Epidermal melanocyte (primary cell): ENCODE measurements around the gene WDFY3.
"Not testable (repeated sequence)": the region's sequence is repeated elsewhere in the genome, so short reads cannot be mapped to it uniquely, and the experiment has no call there.

Experiments
- DNase-seq: peaks from one replicate; pipeline ENCODE4 v3.0.0; 2011; ENCODE audit warnings: low spot score; ENCODE audit not compliant: insufficient read length

The WDFY3 gene

DNA sequence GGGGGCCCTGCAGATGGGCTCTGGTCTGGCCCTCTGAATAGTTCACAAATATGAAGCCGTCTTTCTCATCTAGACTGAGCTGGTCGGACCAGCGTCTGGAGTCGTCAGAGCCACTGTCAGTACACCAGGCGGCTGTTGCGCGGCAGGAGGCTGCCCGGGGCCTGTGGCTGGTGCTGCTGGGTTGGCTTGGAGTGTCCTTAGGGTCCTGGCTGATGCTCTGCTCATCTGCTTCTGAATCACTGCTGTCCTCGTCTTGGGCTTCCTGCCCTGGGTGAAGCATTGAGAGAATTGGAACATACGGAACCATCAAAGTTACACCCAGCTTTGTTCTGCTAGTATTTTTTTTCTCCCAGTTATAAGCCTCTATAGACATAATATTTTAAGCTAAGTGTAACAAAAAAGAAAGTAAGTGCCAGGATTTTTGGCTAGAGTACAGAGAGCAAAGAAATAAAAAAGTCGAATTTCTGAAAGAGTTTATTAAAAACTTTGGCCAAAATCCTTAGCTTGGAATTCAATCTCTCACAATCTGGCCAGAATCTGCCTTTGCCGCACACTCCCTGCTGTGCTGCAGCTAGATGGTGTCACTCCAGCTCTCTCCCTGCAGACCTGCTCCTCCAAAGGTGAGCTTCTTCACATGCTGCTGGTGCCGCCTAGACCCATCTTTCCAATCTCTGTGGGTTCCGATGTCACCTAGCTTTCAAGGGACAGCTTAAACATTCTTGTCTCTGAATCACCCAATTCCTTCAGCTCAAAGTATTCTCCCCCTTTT is 287.3 kb downstream of the WDFY3 start:
- no peak for DNase-seq

GRCh38 chr4:84677995-84678394 is 288.5 kb downstream of the WDFY3 start:
- DNase-seq = no peak

DNA sequence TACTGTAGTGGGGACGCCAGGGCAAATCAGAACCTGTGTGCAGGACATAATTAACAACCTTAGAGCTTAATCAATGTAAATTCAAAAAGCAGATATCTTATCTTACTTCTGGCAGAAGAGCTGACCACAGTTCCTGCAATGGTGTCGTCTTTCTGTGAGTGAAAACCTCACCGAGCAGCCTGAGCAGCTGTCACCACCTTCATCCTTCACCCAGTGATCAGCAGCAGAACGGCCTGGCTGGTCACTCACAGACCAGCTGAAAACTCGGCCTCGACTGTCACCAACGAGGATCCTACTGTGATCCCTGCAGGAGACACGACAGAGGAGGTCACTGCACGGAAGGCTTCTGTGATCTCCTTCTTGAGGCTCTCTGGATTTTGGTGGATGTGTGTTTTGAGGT is 289.4 kb downstream of the WDFY3 start:
- DNase-seq = no peak

DNA sequence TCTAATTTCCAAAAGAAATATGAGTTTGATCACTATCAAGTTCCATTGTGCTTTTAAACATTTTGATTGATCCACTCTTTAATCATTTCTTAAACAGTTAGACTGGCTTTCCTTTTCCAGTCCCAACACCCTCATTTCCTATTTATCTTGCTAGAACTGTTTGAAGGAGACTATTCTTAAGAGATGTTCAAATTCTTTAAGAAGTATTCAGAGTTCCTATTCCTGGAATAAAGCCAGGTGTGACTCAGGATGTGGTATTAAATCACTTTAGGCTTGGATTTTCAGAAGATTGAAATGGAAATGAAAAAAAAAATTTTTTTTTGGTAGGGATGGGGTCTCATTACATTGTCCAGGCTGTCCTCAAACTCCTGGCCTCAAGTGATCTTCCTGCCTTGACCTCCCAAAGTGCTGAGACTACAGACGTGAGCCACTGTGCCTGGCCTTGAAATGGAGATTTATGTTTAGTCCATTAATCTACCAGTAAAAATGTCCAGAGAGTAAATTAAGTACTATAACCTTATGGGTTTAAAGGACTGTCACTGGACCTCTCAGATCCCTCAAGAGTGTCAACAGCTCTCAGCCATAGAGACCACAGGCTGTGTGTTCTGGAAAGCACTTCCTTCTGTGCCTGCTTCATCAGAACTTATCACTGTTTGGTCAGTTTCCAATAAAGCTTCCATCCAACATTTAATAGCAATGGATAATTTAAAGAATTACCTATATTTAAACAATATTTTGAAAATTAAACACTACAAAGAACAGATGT is 292.8 kb downstream of the WDFY3 start:
- DNase-seq = no peak

GRCh38 chr4:84672177-84672576 is 294.3 kb downstream of the WDFY3 start:
- no peak for DNase-seq

DNA sequence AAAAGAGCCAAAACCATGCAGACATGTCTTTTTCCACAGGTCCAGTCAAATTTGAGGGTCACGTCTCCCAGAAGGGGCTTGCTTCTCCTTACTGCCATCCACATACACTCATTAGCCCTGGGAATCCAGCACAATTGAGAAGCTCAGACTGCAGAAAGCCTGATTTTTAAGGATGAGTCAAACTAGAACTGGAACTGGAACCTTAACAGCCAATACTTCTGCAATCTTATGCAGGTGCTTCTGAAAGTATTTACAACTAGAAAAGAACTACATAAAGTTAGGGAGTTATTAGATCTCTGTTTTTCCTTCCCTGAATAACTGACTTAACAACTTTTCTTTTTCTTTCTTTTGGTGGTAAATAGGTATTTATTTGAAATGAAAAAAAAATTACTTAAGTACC is 297.3 kb downstream of the WDFY3 start:
- DNase-seq = no peak

DNA sequence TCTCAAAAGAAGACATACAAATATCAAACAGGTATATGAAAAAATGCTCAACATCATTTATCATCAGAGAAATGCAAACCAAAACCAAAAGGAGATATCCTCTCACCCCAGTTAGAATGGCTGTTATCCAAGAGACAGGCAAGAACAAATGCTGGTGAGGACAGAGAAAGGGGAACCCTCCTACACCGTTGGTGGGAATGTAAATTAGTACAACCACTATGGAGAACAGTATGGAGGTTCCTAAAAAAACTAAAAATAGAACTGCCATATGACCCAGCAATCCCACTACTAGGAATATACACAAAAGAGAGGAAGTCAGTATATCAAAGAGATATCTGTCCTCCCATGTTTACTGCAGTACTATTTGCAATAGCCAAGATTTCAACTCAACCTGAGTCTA is 300.1 kb downstream of the WDFY3 start:
- no peak for DNase-seq

DNA sequence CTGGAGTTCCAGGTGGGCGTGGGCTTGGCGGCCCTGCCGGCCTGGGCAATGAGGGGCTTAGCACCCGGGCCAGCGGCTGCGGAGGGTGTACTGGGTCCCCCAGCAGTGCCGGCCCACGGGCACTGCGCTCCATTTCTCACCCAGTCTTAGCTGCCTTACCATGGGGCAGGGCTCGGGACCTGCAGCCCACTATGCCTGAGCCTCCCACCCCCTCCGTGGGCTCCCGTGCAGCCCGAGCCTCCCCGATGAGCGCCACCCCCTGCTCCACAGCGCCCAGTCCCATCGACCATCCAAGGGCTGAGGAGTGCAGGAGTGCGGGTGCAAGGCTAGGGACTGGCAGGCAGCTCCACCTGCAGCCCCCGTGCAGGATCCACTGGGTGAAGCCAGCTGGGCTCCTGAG is 301.7 kb downstream of the WDFY3 start:
- not testable (repeated sequence) for DNase-seq

GRCh38 chr4:84661191-84661939 is 305.1 kb downstream of the WDFY3 start:
- no peak for DNase-seq

DNA sequence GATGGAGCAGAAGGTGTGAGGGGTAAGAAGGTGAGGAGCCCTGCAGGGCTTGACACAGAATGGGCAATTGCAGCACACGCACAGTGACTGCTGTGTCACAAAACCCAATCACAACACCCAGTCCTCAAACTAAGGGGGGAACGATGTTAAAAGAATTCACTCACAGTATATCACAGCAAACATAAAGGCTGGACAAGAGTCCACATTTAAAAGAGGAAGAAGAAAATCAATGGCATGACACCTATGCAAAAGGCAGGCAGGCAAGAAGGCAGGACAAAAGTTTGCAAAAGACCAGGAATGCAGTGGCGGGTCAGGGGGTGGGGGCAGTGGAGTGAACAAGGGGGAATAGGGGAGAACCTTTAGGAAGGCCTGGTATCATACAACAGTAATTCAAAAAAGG is 305.9 kb downstream of the WDFY3 start:
- no peak for DNase-seq

GRCh38 chr4:84652478-84652877 is 314.0 kb downstream of the WDFY3 start:
- no peak for DNase-seq

GRCh38 chr4:84651499-84651898 is 315.0 kb downstream of the WDFY3 start:
- DNase-seq = no peak

- no peak for DNase-seq
Observed at GRCh38 chr4:84648863-84649647, 317.4 kb downstream of the WDFY3 start.

- no peak for DNase-seq
Observed at GRCh38 chr4:84648178-84648577, 318.3 kb downstream of the WDFY3 start.

DNA sequence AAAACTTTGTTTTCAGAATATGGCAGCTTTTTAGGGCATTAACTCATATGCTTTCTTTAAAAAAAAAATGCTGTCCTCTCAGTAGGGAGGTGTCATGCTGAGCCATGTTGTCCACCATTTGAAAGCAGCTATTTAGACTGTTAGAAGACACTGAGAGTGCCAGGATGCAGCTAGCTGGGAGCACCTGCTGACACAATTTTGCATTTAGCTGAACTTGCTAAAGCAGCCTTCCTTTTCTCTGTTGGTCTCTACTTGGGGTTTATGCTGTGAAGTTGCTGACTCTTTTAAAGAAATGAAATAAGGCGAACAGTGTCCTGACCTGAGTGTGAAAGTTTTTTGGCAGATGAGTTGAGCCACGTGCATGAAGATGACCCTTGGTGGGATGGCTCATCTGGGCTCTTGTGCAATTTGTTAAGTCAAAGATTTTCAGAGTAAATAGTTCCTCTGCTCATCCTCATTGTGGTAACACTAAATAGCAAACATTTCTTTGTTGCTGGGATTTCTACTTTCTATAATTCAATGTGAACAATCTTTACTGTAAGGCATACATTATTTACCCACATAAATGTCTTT is 319.1 kb downstream of the WDFY3 start:
- DNase-seq = no peak

GRCh38 chr4:84644087-84644486 is 322.4 kb downstream of the WDFY3 start:
- no peak for DNase-seq

GRCh38 chr4:84639145-84639544 is 327.3 kb downstream of the WDFY3 start:
- DNase-seq = no peak

DNA sequence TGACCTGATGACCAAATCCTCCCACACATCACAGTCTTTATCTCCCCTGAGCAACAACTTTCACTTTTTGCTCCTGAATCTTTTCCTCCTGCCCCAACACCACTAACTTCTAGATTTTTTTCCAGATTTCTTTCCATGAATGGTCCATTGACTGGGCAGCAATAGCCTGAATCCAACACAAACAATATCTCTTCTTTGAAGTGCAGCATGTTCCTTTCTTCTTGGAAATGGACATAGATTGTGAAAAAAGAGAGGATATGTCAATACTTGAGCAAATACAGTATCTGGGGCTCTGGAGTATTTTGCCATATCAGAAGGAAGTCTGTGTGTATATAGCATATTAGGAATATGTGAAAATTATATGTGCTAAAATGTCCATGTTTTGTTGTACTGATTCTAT is 328.4 kb downstream of the WDFY3 start:
- DNase-seq = no peak

GRCh38 chr4:84634961-84635360 is 331.5 kb downstream of the WDFY3 start:
- no peak for DNase-seq

DNA sequence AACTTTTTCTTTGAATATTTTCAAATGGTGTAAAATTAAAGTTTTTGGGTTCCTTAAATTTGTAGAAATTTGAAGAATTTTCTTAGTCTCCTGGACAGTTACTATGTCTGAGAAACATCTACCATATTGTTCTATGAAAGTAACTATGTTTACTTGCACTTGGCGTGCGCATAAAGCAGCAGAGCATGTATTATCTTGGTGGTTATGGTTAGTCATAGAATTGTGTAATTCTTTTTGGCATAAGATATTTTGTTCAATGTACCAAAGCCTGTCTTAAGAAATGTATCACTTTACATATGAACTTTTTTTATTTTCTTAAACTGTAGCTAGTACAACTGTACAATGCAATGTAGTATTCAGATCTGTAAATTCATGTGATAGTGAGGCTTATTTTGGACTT is 334.4 kb downstream of the WDFY3 start:
- no peak for DNase-seq

DNA sequence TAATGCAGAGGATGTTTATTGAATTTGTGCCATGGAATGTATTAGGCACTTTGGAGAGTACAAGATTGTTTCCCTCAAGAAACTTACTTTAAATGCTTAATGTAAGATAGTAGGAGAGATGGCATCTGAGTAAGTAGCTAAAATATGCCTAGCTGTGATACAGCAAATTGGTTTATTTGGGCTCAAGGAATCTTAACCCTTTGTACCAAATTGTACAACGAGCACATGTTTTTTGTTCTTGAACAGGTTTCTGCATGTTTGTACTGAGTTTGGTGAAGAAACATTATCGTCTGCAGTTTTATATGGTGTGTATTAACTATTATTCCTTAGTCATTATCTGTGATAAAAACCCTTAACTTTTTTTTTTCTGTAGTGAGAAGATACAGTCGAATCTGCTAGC is 334.9 kb downstream of the WDFY3 start:
- no peak for DNase-seq
